ENCODE results near the gene FBXL16. TPM values are rescaled to one million over a fixed set of nuclear protein-coding genes. Genes with fewer than 3 reads are reported as not detected.

FBXL16 gene
- polyA plus RNA-seq, 1 donor from 2014 or later: 3.4 TPM

DNA sequence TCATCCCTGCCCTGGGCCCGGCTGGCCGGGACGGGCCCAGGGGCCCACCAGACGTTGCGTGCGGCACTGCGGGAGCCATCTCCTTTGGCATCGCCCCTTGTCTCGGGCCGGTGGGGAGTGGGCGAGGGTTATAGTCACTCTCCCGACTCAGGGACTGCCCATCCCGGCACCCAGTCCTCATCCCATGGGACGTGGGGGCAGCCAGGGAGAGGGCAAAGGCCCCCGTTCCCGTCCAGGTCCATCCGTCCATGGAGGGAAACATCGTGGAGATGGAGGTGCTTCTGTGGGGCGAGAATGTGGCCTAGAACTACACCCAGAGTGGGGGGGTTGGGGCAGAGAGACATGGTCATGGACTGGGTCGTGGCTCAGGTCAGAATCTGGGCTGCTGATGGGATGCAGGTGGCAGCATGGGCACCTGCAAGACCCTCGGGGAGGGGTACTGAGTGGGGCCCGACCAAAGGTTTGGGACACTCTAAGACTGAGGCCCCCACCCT lies 58.9 kb downstream of the FBXL16 start:
- Histone ChIP-seq H3K27me3 (ENCODE audit: insufficient read depth, low read depth, low read length) (no peaks in the 10 kb centered on the region), H4K20me1 (ENCODE audit: insufficient read depth) (no peaks in the 10 kb centered on the region), H3K9ac (ENCODE audit: low read length) (no peak overlapping the region), H3K9me3 (ENCODE audit: low read length) (no peaks in the 10 kb centered on the region), H3F3A (ENCODE audit: insufficient read depth, low read length, poor library complexity, severe bottlenecking) (no peaks in the 10 kb centered on the region), H3K4me3 (ENCODE audit: low read length) (no peak overlapping the region), H3K36me3 (ENCODE audit: insufficient read depth, low read length) (no peaks in the 10 kb centered on the region), H3K4me2 (ENCODE audit: low read length) (no peak overlapping the region), H2AFZ (ENCODE audit: low read depth, low read length) (no peak overlapping the region), H3K9me2 (ENCODE audit: insufficient read depth, low read length) (no peaks in the 10 kb centered on the region), H3K79me2 (replicated peaks; ENCODE audit: insufficient read depth, low read length) (no peaks in the 10 kb centered on the region), H3K27ac (ENCODE audit: low read length) (no peak overlapping the region)
- TF ChIP-seq EZH2 (IDR thresholded peaks at IDR 0.05; ENCODE audit: borderline replicate concordance, insufficient read depth, low read length, poor library complexity, severe bottlenecking) (no peak), SMC3 (conservative IDR thresholded peaks at IDR 0.05; ENCODE audit: poor library complexity) (no peak), RAD21 (conservative IDR thresholded peaks at IDR 0.05) (no peak), TAF1 (IDR thresholded peaks at IDR 0.05; ENCODE audit: low read depth) (no peak), EP300 (conservative IDR thresholded peaks at IDR 0.05; ENCODE audit: poor library complexity, severe bottlenecking) (no peak), POLR2AphosphoS5 (IDR thresholded peaks at IDR 0.05) (no peak), MXI1 (conservative IDR thresholded peaks at IDR 0.05; ENCODE audit: poor library complexity, severe bottlenecking) (no peak)
- TF ChIP-seq, protein P1, sequence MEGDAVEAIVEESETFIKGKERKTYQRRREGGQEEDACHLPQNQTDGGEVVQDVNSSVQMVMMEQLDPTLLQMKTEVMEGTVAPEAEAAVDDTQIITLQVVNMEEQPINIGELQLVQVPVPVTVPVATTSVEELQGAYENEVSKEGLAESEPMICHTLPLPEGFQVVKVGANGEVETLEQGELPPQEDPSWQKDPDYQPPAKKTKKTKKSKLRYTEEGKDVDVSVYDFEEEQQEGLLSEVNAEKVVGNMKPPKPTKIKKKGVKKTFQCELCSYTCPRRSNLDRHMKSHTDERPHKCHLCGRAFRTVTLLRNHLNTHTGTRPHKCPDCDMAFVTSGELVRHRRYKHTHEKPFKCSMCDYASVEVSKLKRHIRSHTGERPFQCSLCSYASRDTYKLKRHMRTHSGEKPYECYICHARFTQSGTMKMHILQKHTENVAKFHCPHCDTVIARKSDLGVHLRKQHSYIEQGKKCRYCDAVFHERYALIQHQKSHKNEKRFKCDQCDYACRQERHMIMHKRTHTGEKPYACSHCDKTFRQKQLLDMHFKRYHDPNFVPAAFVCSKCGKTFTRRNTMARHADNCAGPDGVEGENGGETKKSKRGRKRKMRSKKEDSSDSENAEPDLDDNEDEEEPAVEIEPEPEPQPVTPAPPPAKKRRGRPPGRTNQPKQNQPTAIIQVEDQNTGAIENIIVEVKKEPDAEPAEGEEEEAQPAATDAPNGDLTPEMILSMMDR (IDR thresholded peaks at IDR 0.05; ENCODE audit: poor library complexity, severe bottlenecking): no peak
- TF ChIP-seq, protein P2, sequence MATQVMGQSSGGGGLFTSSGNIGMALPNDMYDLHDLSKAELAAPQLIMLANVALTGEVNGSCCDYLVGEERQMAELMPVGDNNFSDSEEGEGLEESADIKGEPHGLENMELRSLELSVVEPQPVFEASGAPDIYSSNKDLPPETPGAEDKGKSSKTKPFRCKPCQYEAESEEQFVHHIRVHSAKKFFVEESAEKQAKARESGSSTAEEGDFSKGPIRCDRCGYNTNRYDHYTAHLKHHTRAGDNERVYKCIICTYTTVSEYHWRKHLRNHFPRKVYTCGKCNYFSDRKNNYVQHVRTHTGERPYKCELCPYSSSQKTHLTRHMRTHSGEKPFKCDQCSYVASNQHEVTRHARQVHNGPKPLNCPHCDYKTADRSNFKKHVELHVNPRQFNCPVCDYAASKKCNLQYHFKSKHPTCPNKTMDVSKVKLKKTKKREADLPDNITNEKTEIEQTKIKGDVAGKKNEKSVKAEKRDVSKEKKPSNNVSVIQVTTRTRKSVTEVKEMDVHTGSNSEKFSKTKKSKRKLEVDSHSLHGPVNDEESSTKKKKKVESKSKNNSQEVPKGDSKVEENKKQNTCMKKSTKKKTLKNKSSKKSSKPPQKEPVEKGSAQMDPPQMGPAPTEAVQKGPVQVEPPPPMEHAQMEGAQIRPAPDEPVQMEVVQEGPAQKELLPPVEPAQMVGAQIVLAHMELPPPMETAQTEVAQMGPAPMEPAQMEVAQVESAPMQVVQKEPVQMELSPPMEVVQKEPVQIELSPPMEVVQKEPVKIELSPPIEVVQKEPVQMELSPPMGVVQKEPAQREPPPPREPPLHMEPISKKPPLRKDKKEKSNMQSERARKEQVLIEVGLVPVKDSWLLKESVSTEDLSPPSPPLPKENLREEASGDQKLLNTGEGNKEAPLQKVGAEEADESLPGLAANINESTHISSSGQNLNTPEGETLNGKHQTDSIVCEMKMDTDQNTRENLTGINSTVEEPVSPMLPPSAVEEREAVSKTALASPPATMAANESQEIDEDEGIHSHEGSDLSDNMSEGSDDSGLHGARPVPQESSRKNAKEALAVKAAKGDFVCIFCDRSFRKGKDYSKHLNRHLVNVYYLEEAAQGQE (IDR thresholded peaks at IDR 0.05; ENCODE audit: borderline replicate concordance): no peak

GRCh38 chr16:645852-646678 lies 59.5 kb downstream of the FBXL16 start:
- Histone ChIP-seq H3K27me3 (ENCODE audit: insufficient read depth, low read depth, low read length) (no peaks in the 10 kb centered on the region), H3K27ac (ENCODE audit: low read length) (no peak overlapping the region), H3K9me3 (ENCODE audit: low read length) (no peaks in the 10 kb centered on the region), H3K9ac (ENCODE audit: low read length) (no peak overlapping the region), H3K36me3 (ENCODE audit: insufficient read depth, low read length) (no peaks in the 10 kb centered on the region), H3K4me3 (ENCODE audit: low read length) (no peak overlapping the region), H3K9me2 (ENCODE audit: insufficient read depth, low read length) (no peaks in the 10 kb centered on the region), H3K4me2 (ENCODE audit: low read length) (no peak overlapping the region), H3K79me2 (replicated peaks; ENCODE audit: insufficient read depth, low read length) (no peaks in the 10 kb centered on the region), H3F3A (ENCODE audit: insufficient read depth, low read length, poor library complexity, severe bottlenecking) (no peaks in the 10 kb centered on the region), H2AFZ (ENCODE audit: low read depth, low read length) (no peak overlapping the region), H4K20me1 (ENCODE audit: insufficient read depth) (no peaks in the 10 kb centered on the region)
- TF ChIP-seq EP300 (conservative IDR thresholded peaks at IDR 0.05; ENCODE audit: poor library complexity, severe bottlenecking) (no peak), TAF1 (IDR thresholded peaks at IDR 0.05; ENCODE audit: low read depth) (no peak), POLR2AphosphoS5 (IDR thresholded peaks at IDR 0.05) (no peak), RAD21 (conservative IDR thresholded peaks at IDR 0.05) (no peak), MXI1 (conservative IDR thresholded peaks at IDR 0.05; ENCODE audit: poor library complexity, severe bottlenecking) (no peak), SMC3 (conservative IDR thresholded peaks at IDR 0.05; ENCODE audit: poor library complexity) (no peak), EZH2 (IDR thresholded peaks at IDR 0.05; ENCODE audit: borderline replicate concordance, insufficient read depth, low read length, poor library complexity, severe bottlenecking) (no peak)
- TF ChIP-seq, protein P2 (IDR thresholded peaks at IDR 0.05; ENCODE audit: borderline replicate concordance): no peak
- TF ChIP-seq, protein P1 (IDR thresholded peaks at IDR 0.05; ENCODE audit: poor library complexity, severe bottlenecking): no peak
